Measurements from ENCODE around the gene ERICH3. TPM values are rescaled to one million over a fixed set of nuclear protein-coding genes. Genes with fewer than 3 reads are reported as not detected.

The ERICH3 gene
- total RNA-seq, 2 donors from 2014 or later: not detected

DNA sequence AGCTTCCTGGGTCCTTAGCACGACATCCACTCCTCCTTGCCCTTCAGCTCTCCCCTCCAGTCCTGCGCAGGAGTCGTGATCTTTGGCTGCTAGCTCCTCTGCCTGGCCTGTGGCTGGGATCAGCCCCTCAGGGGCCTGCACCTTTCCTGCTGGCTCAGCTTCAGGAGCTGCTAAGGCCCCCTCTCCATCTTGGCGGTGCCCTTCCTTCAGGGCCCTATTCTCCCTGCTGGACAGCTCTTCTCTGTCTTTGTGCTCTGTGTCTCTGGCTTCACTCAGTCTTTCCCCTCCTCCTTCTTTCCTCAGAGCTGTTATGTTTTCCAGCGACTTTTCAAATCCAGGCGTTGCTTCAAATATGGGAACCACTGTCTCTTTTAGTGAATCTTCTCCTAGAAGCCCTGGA, 101.7 kb downstream of the ERICH3 start:
- Mint-ChIP-seq H3K9me3 (no peaks in the 10 kb centered on the region), H3K4me3 (no peak overlapping the region), H3K27ac (no peak overlapping the region), H3K36me3 (ENCODE audit: low read depth) (no peaks in the 10 kb centered on the region), H3K4me1 (no peaks in the 10 kb centered on the region), H3K27me3 (ENCODE audit: insufficient read depth) (no peaks in the 10 kb centered on the region)
- no peak overlapping the region for H3K9ac ChIP-seq (ENCODE audit: extremely low read depth, low read length, poor library complexity, severe bottlenecking)
- DNase-seq: peak; percentile 59
- TF ChIP-seq, protein P1, sequence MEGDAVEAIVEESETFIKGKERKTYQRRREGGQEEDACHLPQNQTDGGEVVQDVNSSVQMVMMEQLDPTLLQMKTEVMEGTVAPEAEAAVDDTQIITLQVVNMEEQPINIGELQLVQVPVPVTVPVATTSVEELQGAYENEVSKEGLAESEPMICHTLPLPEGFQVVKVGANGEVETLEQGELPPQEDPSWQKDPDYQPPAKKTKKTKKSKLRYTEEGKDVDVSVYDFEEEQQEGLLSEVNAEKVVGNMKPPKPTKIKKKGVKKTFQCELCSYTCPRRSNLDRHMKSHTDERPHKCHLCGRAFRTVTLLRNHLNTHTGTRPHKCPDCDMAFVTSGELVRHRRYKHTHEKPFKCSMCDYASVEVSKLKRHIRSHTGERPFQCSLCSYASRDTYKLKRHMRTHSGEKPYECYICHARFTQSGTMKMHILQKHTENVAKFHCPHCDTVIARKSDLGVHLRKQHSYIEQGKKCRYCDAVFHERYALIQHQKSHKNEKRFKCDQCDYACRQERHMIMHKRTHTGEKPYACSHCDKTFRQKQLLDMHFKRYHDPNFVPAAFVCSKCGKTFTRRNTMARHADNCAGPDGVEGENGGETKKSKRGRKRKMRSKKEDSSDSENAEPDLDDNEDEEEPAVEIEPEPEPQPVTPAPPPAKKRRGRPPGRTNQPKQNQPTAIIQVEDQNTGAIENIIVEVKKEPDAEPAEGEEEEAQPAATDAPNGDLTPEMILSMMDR (conservative IDR thresholded peaks at IDR 0.05): no peak
- no peaks in the 10 kb centered on the region for H3K4me1 ChIP-seq (ENCODE audit: control insufficient read depth, insufficient read depth, low read length)
- 88 to 95% methylated on average over 5 to 6 of the region's 6 CpGs for WGBS, 2 experiments (ENCODE audit: insufficient coverage in 1 of 2, insufficient read length in 1 of 2)
- H3K9me3 ChIP-seq (ENCODE audit: control insufficient read depth, low read length): no peaks in the 10 kb centered on the region
- no peaks in the 10 kb centered on the region for H3K27me3 ChIP-seq (ENCODE audit: control insufficient read depth, insufficient read depth, low read length, poor library complexity, severe bottlenecking)
- no peaks in the 10 kb centered on the region for H3K36me3 ChIP-seq (ENCODE audit: control insufficient read depth, insufficient read depth, low read length)
- no peak overlapping the region for H3K4me3 ChIP-seq (ENCODE audit: low read length)
- no peak overlapping the region for H3K27ac ChIP-seq (ENCODE audit: low read depth, low read length)

DNA sequence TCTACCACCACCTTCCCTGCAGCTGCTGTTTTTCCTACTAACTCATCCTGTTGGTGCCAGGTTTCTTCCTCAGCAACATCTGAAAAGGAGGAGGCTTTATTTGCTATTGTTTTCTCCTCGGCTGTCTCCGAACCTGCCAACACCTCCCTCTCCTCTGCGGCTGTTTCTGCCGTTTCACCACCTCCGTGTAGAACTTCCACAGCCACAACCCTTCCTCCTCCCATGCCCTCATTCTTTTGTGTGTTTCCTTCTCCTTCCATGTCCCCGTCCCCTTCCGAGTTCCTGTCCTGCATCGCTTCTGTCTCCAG, 102.1 kb downstream of the ERICH3 start:
- H3K9ac ChIP-seq (ENCODE audit: extremely low read depth, low read length, poor library complexity, severe bottlenecking): no peak overlapping the region
- H3K27ac Mint-ChIP-seq: no peak overlapping the region
- 71 to 84% methylated on average over 6 to 8 of the region's 8 CpGs for WGBS, 2 experiments (ENCODE audit: insufficient coverage in 1 of 2, insufficient read length in 1 of 2)
- H3K27me3 Mint-ChIP-seq (ENCODE audit: insufficient read depth): no peaks in the 10 kb centered on the region
- no peaks in the 10 kb centered on the region for H3K36me3 Mint-ChIP-seq (ENCODE audit: low read depth)
- H3K4me1 ChIP-seq (ENCODE audit: control insufficient read depth, insufficient read depth, low read length): no peaks in the 10 kb centered on the region
- no peaks in the 10 kb centered on the region for H3K36me3 ChIP-seq (ENCODE audit: control insufficient read depth, insufficient read depth, low read length)
- H3K4me3 ChIP-seq (ENCODE audit: low read length): no peak overlapping the region
- DNase-seq: no peak
- no peak overlapping the region for H3K27ac ChIP-seq (ENCODE audit: low read depth, low read length)
- H3K4me1 Mint-ChIP-seq: no peaks in the 10 kb centered on the region
- TF ChIP-seq, protein P1 (conservative IDR thresholded peaks at IDR 0.05): no peak
- no peaks in the 10 kb centered on the region for H3K9me3 Mint-ChIP-seq
- H3K4me3 Mint-ChIP-seq: no peak overlapping the region
- H3K9me3 ChIP-seq (ENCODE audit: control insufficient read depth, low read length): no peaks in the 10 kb centered on the region
- H3K27me3 ChIP-seq (ENCODE audit: control insufficient read depth, insufficient read depth, low read length, poor library complexity, severe bottlenecking): no peaks in the 10 kb centered on the region

DNA sequence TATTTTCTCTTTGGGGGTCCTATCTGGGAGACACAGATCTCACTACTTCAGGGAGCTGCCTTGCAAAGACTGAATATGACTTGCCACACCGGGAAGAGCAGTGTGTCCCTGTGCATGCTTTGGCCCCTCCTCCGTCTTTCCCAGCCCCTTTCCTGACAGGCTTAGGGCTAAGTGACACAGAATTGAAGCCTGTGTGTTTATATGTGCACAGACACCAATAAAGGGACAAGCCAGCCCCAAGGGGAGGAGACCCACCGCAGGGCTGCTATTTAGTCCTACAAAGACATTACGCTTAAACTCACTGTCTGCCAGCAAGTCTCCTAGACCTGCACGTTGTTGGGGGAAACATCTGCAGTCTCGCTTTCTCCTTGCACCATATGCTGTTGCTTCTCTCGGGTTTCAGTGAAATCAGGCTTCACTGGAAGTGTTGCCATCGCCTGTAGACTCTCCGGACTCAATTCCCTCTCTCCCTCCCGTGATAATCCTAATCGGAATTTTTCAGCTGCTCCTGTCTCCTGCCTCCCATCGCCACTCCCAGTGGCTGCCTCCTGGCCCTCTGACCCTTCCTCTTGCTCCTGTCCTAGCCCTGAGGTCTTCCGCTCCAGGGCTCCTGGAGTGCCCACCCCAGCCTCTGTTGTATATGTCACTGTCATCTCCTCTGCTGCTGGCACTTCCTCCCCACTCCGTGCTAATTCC, 102.6 kb downstream of the ERICH3 start:
- Mint-ChIP-seq H3K27ac (no peak overlapping the region), H3K9me3 (no peaks in the 10 kb centered on the region), H3K36me3 (ENCODE audit: low read depth) (no peaks in the 10 kb centered on the region), H3K4me3 (no peak overlapping the region), H3K27me3 (ENCODE audit: insufficient read depth) (no peaks in the 10 kb centered on the region), H3K4me1 (no peaks in the 10 kb centered on the region)
- Histone ChIP-seq H3K9me3 (ENCODE audit: control insufficient read depth, low read length) (no peaks in the 10 kb centered on the region), H3K4me3 (ENCODE audit: low read length) (no peak overlapping the region), H3K4me1 (ENCODE audit: control insufficient read depth, insufficient read depth, low read length) (no peaks in the 10 kb centered on the region), H3K36me3 (ENCODE audit: control insufficient read depth, insufficient read depth, low read length) (no peaks in the 10 kb centered on the region), H3K27ac (ENCODE audit: low read depth, low read length) (no peak overlapping the region), H3K9ac (ENCODE audit: extremely low read depth, low read length, poor library complexity, severe bottlenecking) (no peak overlapping the region), H3K27me3 (ENCODE audit: control insufficient read depth, insufficient read depth, low read length, poor library complexity, severe bottlenecking) (no peaks in the 10 kb centered on the region)
- WGBS, 2 experiments (ENCODE audit: insufficient coverage in 1 of 2, insufficient read length in 1 of 2): 73 to 77% methylated on average over 14 of the region's 14 CpGs
- DNase-seq: peak; percentile 53
- TF ChIP-seq, protein P1 (conservative IDR thresholded peaks at IDR 0.05): no peak
